Psoas muscle (tissue), 8 donors: Measurements from ENCODE around the gene CD84. TPM values are rescaled to one million over a fixed set of nuclear protein-coding genes. Genes with fewer than 3 reads are reported as not detected.

Experiments
- ATAC-seq, 4 donors: fragments of 200-7000 bp; cut with Tn5 transposase; one replicate each; pipeline ENCODE4 v1.9.1; 2020; ENCODE audit warnings: moderate library complexity in 3 of 4, mild to moderate bottlenecking in 2 of 4
- DNase-seq, 2 donors: peaks; one replicate each; pipeline ENCODE4 v3.0.0-alpha.2; 2020
- H3K27ac ChIP-seq: fragments of 200-600 bp; one replicate; pipeline ENCODE4 v1.8.0; 2022
- H3K27me3 ChIP-seq, 3 donors: fragments of 200-600 bp in 1 of 3; one replicate each; pipeline versions ENCODE4 v1.6.1 to v1.8.0; 2013 to 2022; ENCODE audit warnings: low read length in 2 of 3, mild to moderate bottlenecking in 2 of 3, moderate library complexity in 1 of 3; ENCODE audit not compliant: insufficient read depth in 3 of 3
- H3K36me3 ChIP-seq, 2 donors: fragments of 200-600 bp in 1 of 2; one replicate each; pipeline versions ENCODE4 v1.6.1 to v1.8.0; 2013 to 2022; ENCODE audit warnings: low read depth in 1 of 2, mild to moderate bottlenecking in 1 of 2, moderate library complexity in 1 of 2; ENCODE audit not compliant: insufficient read depth in 1 of 2
- H3K4me1 ChIP-seq: fragments of 200-600 bp; one replicate; pipeline ENCODE4 v1.8.0; 2022
- H3K4me3 ChIP-seq: fragments of 200-600 bp; one replicate; pipeline ENCODE4 v1.8.0; 2022; ENCODE audit warnings: mild to moderate bottlenecking
- H3K9me3 ChIP-seq: fragments of 200-600 bp; one replicate; pipeline ENCODE4 v1.8.0; 2022
- CTCF ChIP-seq: fragments of 200-600 bp; IDR thresholded peaks from one replicate; pipeline ENCODE4 v1.8.0; 2022; ENCODE audit warnings: antibody characterized with exemption
- WGBS, 3 donors: extraction: QIAGEN DNeasy Blood & Tissue Kit; methylation state at CpG; one replicate each; pipeline versions ENCODE4 v1.1.6 to v1.1.7; 2013; 5-methylcytosine and 5-hydroxymethylcytosine counted together
- intact Hi-C, 2 donors: fragments of 100-400 bp; cut with DNase I; formaldehyde crosslinking; loops; one replicate each; pipeline versions ENCODE4 v1.11.0 to v1.14.2; 2022
- polyA plus RNA-seq, 3 donors: library from polyadenylated mRNA; stranded (reverse); fragments of 200-250 nt; gene quantifications; one replicate each; pipeline ENCODE4 v1.2.3, GENCODE V29; 2013
- total RNA-seq, 4 donors: library from RNA; stranded (reverse); fragmentation: NEBNext Ultra II Directional in 2 of 4; extraction: Animal tissue kit (Norgen Biotek cat#: 25700) in 2 of 4; gene quantifications; one replicate each; pipeline versions ENCODE4 v1.2.1 to v1.2.4, GENCODE V29; 2021 to 2023
- donor health status: healthy with polysubstance abuse.
- donor health status: DM: no; HTN: no; CAD: no; lungs with moderate emphysema.
- donor health status: Bipolar disorder and iron deficiency.
- donor health status: healthy.
- donor health status: DM: yes; HTN: yes; CAD: no.
- donor health status: DM: no; HTN: no; CAD: no.
- donor health status: DM: no; HTN: no; CAD: no.
- donor health status: DM: yes; HTN: yes; CAD: no.

The CD84 gene
- total and polyA plus RNA-seq, 7 donors = 0.04 to 2.6 (median 0.75) TPM

GRCh38 chr1:160619742-160620277, 40.5 kb upstream of the CD84 start:
- TF ChIP-seq CTCF = no peak
- 82 to 87% (median 83%) methylated on average over 4 of the region's 4 CpGs for whole genome bisulfite sequencing, 3 donors
- intact Hi-C loops = no loop called here

GRCh38 chr1:160618763-160619274, 39.5 kb upstream of the CD84 start:
- H3K9me3 ChIP-seq = no peaks in the 10 kb centered on the region
- no peaks in the 10 kb centered on the region for H3K4me1 ChIP-seq
- WGBS, 3 donors = 80 to 95% (median 84%) methylated on average over 3 of the region's 3 CpGs
- no peaks in the 10 kb centered on the region for H3K36me3 ChIP-seq
- no peak overlapping the region for H3K27ac ChIP-seq
- no peak for DNase-seq
- H3K27me3 ChIP-seq = no peaks in the 10 kb centered on the region
- ATAC-seq = no peak
- intact Hi-C loops = no loop called here
- no peak for TF ChIP-seq CTCF
- H3K4me3 ChIP-seq = no peak overlapping the region

More at GRCh38 chr1:160619742-160620277, 40.5 kb upstream of the CD84 start:
- Histone ChIP-seq H3K4me3 (no peak overlapping the region), H3K9me3 (no peaks in the 10 kb centered on the region), H3K36me3 (no peaks in the 10 kb centered on the region), H3K27ac (no peak overlapping the region), H3K4me1 (no peaks in the 10 kb centered on the region), H3K27me3 (no peaks in the 10 kb centered on the region)
- no peak for ATAC-seq
- DNase-seq = no peak

- Histone ChIP-seq H3K4me1 (no peaks in the 10 kb centered on the region), H3K9me3 (no peaks in the 10 kb centered on the region), H3K4me3 (no peak overlapping the region), H3K27me3 (no peaks in the 10 kb centered on the region), H3K27ac (no peak overlapping the region), H3K36me3 (no peaks in the 10 kb centered on the region)
- DNase-seq (no peak), ATAC-seq (no peak)
- intact Hi-C loops = no loop called here
- no peak for TF ChIP-seq CTCF
- 50 to 74% (median 66%) methylated on average over 1 of the region's 1 CpG for WGBS, 3 donors
These were observed 39.0 kb upstream of the CD84 start for GRCh38 chr1:160618327-160618726.

- Histone ChIP-seq H3K27me3 (peaks cover 0 to 4% (median 2%) of the 10 kb centered on the region in 3 donors), H3K9me3 (no peaks in the 10 kb centered on the region), H3K4me3 (no peak overlapping the region), H3K36me3 (no peaks in the 10 kb centered on the region), H3K27ac (no peak overlapping the region), H3K4me1 (no peaks in the 10 kb centered on the region)
- 75 to 85% (median 85%) methylated on average over 2 of the region's 2 CpGs for WGBS, 3 donors
- no peak for ATAC-seq
- intact Hi-C loops = no loop called here
- TF ChIP-seq CTCF = no peak
- no peak for DNase-seq
These were observed 36.4 kb upstream of the CD84 start for GRCh38 chr1:160615660-160616059.

GRCh38 chr1:160614410-160614809, 35.1 kb upstream of the CD84 start:
- ATAC-seq (no peak), DNase-seq (no peak)
- TF ChIP-seq CTCF = no peak
- Histone ChIP-seq H3K9me3 (no peaks in the 10 kb centered on the region), H3K27ac (no peak overlapping the region), H3K36me3 (no peaks in the 10 kb centered on the region), H3K4me1 (no peaks in the 10 kb centered on the region), H3K4me3 (no peak overlapping the region), H3K27me3 (peaks cover 0 to 4% (median 2%) of the 10 kb centered on the region in 3 donors)
- intact Hi-C loops = no loop called here
- WGBS, 3 donors = 72 to 82% (median 78%) methylated on average over 5 of the region's 5 CpGs
